Measurements from ENCODE around the gene IL20RA.

GRCh38 chr6:137058037-137058436, 13.3 kb upstream of the IL20RA start:
- TF ChIP-seq CTCF (IDR thresholded peaks at IDR 0.05), result no peak
- no peak for TF ChIP-seq POLR2A (IDR thresholded peaks at IDR 0.05)
